ENCODE results near the gene SERPINB5.

The SERPINB5 gene

DNA sequence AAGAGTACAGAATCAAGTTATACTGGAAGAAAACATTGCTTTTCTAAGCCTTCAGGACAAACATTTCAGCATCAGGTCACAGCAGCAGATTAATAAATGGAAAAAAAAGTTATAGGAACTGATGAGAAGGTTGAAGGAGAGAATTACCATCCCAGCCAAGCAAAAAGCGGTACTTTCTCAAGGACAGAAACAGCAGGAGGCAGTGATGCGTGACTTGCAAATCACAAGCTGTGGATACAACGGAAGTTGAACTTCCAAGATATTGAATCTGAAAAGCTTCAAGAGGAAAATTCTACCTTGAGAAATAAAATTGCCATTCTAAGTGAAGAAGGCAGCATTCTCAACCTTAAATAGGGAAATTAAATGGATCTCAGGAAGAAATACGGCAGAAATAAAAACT, 46.9 kb downstream of the SERPINB5 start:
- no peaks in the 10 kb centered on the region for H3K9me3 ChIP-seq (ENCODE audit: control insufficient read depth, insufficient read depth, low read depth, low read length)
- H3K9ac ChIP-seq (ENCODE audit: low read length) = no peak overlapping the region
- H3K4me1 ChIP-seq (ENCODE audit: control insufficient read depth, insufficient read depth, low read length) = peaks cover 6% of the 10 kb centered on the region; the same call in 1 of the 2 replicates
- no peak overlapping the region for H3K4me3 ChIP-seq (ENCODE audit: low read depth, low read length)
- no peaks in the 10 kb centered on the region for H3K27me3 ChIP-seq (ENCODE audit: control insufficient read depth, insufficient read depth, low read length)
- H3K36me3 ChIP-seq (ENCODE audit: control insufficient read depth, insufficient read depth, low read length) = no peaks in the 10 kb centered on the region
- H3K27ac ChIP-seq (ENCODE audit: low read depth, low read length) = no peak overlapping the region

DNA sequence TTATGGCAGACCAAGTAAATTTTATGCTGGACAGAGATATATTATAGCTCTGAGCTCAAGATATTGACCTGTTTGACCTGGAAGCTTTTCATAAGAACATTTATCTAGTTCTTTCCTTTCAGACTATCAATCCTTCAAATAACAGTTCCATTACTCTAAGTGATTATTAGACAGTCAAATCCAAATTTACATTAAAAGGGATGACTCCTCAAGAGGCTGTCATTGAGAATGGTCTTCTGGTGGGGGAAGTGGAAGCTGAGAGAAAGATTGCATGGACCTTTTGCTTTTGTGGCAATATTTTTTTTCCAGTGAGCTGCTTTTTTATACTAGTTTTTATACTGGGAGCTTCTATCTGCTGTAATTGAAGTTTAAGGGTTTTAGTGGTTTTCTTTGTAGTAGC, 50.5 kb downstream of the SERPINB5 start:
- H3K36me3 ChIP-seq (ENCODE audit: control insufficient read depth, insufficient read depth, low read length) = no peaks in the 10 kb centered on the region
- no peak overlapping the region for H3K27ac ChIP-seq (ENCODE audit: low read depth, low read length)
- H3K9ac ChIP-seq (ENCODE audit: low read length) = no peak overlapping the region
- peaks cover 6% of the 10 kb centered on the region; the same call in 1 of the 2 replicates for H3K4me1 ChIP-seq (ENCODE audit: control insufficient read depth, insufficient read depth, low read length)
- no peaks in the 10 kb centered on the region for H3K9me3 ChIP-seq (ENCODE audit: control insufficient read depth, insufficient read depth, low read depth, low read length)
- H3K27me3 ChIP-seq (ENCODE audit: control insufficient read depth, insufficient read depth, low read length) = no peaks in the 10 kb centered on the region
- H3K4me3 ChIP-seq (ENCODE audit: low read depth, low read length) = no peak overlapping the region

DNA sequence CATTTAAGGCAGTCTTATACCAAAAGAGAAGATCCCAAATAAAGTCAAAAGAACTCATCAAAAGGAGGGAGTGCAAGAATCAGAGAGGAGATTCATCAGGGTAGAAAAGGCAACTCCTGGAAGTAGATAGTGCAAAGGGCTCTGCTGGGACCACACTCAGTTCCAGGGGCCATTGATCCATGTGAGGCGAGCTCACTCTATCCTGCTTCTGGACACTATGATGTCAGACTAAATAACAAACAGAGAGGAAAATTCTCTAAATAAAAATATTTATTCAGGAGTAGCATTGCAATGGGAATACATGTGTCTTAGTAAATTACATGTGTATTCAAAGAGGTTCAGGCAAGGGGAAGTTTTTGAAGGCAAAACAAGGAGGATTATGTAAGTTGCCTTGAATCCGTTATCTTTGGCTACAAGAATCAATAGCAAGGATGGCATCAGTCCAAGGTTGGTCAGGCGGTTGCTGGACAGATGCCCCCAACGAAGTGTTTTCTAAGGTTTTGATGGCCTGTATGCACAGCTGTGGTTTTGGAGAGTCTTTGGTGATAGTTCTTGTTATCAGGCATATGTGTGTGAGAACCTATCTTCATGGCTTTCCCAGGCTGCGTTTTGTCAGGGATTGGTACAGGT, 52.2 kb downstream of the SERPINB5 start:
- H3K9ac ChIP-seq (ENCODE audit: low read length) = no peak overlapping the region
- no peaks in the 10 kb centered on the region for H3K27me3 ChIP-seq (ENCODE audit: control insufficient read depth, insufficient read depth, low read length)
- H3K36me3 ChIP-seq (ENCODE audit: control insufficient read depth, insufficient read depth, low read length) = no peaks in the 10 kb centered on the region
- no peak overlapping the region for H3K4me3 ChIP-seq (ENCODE audit: low read depth, low read length)
- H3K9me3 ChIP-seq (ENCODE audit: control insufficient read depth, insufficient read depth, low read depth, low read length) = no peaks in the 10 kb centered on the region
- H3K27ac ChIP-seq (ENCODE audit: low read depth, low read length) = no peak overlapping the region
- no peaks in the 10 kb centered on the region for H3K4me1 ChIP-seq (ENCODE audit: control insufficient read depth, insufficient read depth, low read length)

DNA sequence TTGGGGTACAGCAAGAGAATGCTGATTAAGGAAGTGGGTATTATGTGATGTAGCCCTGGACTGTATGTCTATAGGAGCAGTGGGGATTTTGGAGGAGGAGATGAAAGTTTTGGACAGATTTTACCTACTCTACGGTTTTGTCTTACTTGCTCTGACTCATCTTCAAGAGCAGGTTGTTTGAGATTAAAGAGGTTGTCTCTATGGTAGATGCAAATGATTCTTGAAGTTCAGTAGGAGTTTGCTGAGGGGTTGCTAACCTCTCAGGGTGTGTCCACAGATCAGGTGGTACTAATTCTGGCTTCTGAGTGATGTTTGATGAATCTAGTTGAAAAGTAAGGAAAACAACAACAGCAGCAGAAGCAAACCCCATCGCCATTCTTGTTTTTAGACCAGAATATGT, 55.7 kb downstream of the SERPINB5 start:
- H3K4me3 ChIP-seq (ENCODE audit: low read depth, low read length) = no peak overlapping the region
- no peak overlapping the region for H3K9ac ChIP-seq (ENCODE audit: low read length)
- no peaks in the 10 kb centered on the region for H3K4me1 ChIP-seq (ENCODE audit: control insufficient read depth, insufficient read depth, low read length)
- H3K27ac ChIP-seq (ENCODE audit: low read depth, low read length) = no peak overlapping the region
- no peaks in the 10 kb centered on the region for H3K36me3 ChIP-seq (ENCODE audit: control insufficient read depth, insufficient read depth, low read length)
- H3K27me3 ChIP-seq (ENCODE audit: control insufficient read depth, insufficient read depth, low read length) = no peaks in the 10 kb centered on the region
- no peaks in the 10 kb centered on the region for H3K9me3 ChIP-seq (ENCODE audit: control insufficient read depth, insufficient read depth, low read depth, low read length)

DNA sequence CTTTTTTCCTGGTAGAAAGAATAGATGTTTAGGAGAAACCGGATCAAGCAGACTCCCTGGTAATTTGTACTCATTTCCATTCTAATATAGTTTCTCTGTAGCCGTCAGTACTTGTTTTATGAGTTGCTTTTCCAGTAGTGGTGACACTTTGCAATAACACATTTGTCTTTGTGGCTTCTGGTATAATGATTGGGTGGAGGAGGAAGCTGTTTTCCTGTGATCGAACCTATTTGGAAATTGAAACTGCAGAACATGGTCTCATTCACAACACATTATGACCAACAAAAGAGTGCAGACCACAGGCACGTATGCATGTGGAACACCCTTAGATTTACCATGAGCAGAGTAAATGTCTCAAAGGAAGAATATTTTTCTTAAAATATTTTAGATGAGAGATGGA, 57.9 kb downstream of the SERPINB5 start:
- H3K9me3 ChIP-seq (ENCODE audit: control insufficient read depth, insufficient read depth, low read depth, low read length) = no peaks in the 10 kb centered on the region
- H3K4me1 ChIP-seq (ENCODE audit: control insufficient read depth, insufficient read depth, low read length) = no peaks in the 10 kb centered on the region
- no peaks in the 10 kb centered on the region for H3K36me3 ChIP-seq (ENCODE audit: control insufficient read depth, insufficient read depth, low read length)
- no peak overlapping the region for H3K4me3 ChIP-seq (ENCODE audit: low read depth, low read length)
- no peak overlapping the region for H3K9ac ChIP-seq (ENCODE audit: low read length)
- H3K27me3 ChIP-seq (ENCODE audit: control insufficient read depth, insufficient read depth, low read length) = no peaks in the 10 kb centered on the region
- no peak overlapping the region for H3K27ac ChIP-seq (ENCODE audit: low read depth, low read length)

DNA sequence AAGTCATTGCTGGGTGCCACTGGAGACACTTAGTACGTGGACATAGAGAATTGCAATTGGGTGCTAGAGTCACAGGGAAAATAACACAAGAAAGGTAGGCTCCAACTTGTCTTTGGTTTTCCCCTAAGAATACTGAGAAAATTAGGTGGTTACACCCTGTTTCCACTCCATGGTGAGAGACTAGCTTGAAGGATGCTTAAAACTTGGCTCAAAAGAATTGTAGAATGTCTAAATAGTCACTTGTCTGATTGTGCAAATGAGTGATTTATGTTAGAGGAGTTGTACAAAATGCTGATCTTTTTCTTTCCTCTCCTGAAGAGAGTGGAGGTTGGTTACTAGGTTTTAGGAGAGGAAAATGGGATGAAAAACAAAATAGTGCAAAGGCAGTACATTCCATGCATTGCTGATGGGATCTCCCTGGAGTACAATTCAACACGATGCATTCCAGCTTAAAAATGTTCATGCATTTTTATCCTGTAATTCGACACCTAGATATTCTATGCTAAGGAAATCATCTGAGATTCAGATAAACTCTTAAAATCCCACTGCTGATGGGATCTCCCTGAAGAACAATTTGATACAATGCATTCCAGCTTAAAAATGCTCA, 63.2 kb downstream of the SERPINB5 start:
- Histone ChIP-seq H3K27me3 (ENCODE audit: control insufficient read depth, insufficient read depth, low read length) (no peaks in the 10 kb centered on the region), H3K9ac (ENCODE audit: low read length) (no peak overlapping the region), H3K4me1 (ENCODE audit: control insufficient read depth, insufficient read depth, low read length) (no peaks in the 10 kb centered on the region), H3K9me3 (ENCODE audit: control insufficient read depth, insufficient read depth, low read depth, low read length) (no peaks in the 10 kb centered on the region), H3K4me3 (ENCODE audit: low read depth, low read length) (no peak overlapping the region), H3K36me3 (ENCODE audit: control insufficient read depth, insufficient read depth, low read length) (no peaks in the 10 kb centered on the region), H3K27ac (ENCODE audit: low read depth, low read length) (no peak overlapping the region)

DNA sequence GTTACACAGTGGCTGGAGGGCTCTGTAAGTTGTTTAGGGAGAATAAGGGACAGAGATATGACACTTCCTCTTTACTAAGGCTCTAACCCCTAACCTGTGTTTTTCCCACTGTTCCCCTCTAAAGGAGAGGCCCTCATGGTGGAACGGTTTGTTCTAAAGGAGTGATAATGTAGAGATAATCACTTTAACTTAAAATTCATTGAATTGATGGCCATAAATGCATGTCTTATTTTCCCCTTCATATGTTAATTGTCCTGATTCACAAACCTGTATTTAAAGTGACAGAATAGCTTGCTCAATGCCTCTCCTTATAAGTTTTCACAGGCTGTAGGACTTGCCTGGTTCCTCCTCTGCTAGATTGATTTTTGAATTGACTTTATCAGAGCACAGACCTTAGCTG, 65.3 kb downstream of the SERPINB5 start, which contains the start of gene SERPINB12:
TSS of gene SERPINB12 (plus strand) at position 301 of the 400 bp plus-strand sequence. CDS start 13,791 bp downstream, outside the sequence.
- H3K4me1 ChIP-seq (ENCODE audit: control insufficient read depth, insufficient read depth, low read length) = no peaks in the 10 kb centered on the region
- H3K27me3 ChIP-seq (ENCODE audit: control insufficient read depth, insufficient read depth, low read length) = no peaks in the 10 kb centered on the region
- no peak within 1 kb of the TSS for H3K4me3 ChIP-seq (ENCODE audit: low read depth, low read length)
- no peaks in the 10 kb centered on the region for H3K36me3 ChIP-seq (ENCODE audit: control insufficient read depth, insufficient read depth, low read length)
- no peak within 1 kb of the TSS for H3K27ac ChIP-seq (ENCODE audit: low read depth, low read length)
- H3K9ac ChIP-seq (ENCODE audit: low read length) = no peak within 1 kb of the TSS
- no peaks in the 10 kb centered on the region for H3K9me3 ChIP-seq (ENCODE audit: control insufficient read depth, insufficient read depth, low read depth, low read length)

DNA sequence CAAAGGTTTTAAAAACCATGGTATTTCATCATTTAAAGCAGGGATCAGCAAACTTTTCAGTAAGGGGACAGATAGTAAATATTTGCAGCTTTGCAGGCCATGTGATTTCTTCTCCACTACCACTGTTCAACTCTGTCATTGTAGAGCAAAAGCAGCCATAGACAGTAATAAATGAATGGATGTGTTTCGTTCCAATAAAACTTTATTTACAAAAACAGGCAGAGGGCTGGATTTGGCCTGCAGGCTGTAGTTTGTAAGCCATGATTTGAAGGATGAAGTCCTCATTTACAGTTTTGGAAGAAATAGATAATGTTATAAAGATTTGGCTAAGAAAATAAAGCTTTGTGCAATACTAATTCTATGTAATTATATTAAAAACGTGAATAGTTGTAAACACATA, 67.3 kb downstream of the SERPINB5 start:
- Histone ChIP-seq H3K4me3 (ENCODE audit: low read depth, low read length) (no peak overlapping the region), H3K27me3 (ENCODE audit: control insufficient read depth, insufficient read depth, low read length) (no peaks in the 10 kb centered on the region), H3K9me3 (ENCODE audit: control insufficient read depth, insufficient read depth, low read depth, low read length) (no peaks in the 10 kb centered on the region), H3K27ac (ENCODE audit: low read depth, low read length) (no peak overlapping the region), H3K36me3 (ENCODE audit: control insufficient read depth, insufficient read depth, low read length) (no peaks in the 10 kb centered on the region), H3K4me1 (ENCODE audit: control insufficient read depth, insufficient read depth, low read length) (no peaks in the 10 kb centered on the region), H3K9ac (ENCODE audit: low read length) (no peak overlapping the region)

DNA sequence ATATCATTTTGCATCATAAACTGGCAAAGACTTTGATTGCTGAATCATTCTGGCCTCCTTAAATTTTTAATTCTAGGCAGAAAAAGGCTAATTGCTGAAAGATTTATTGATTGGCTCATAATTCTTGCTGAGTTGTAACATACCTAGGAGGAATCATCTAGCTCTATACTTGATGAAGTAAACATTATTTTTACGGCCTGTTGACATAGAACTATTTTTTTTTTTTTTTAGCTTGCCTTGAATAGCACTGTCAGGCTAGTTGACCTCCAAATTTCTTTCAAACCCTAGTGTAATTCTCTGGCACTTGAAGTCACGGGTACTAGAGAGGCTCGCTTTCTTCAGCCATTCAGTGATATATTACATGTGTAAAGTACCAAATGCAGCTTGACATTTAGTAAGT, 68.2 kb downstream of the SERPINB5 start:
- no peaks in the 10 kb centered on the region for H3K9me3 ChIP-seq (ENCODE audit: control insufficient read depth, insufficient read depth, low read depth, low read length)
- H3K36me3 ChIP-seq (ENCODE audit: control insufficient read depth, insufficient read depth, low read length) = no peaks in the 10 kb centered on the region
- no peak overlapping the region for H3K4me3 ChIP-seq (ENCODE audit: low read depth, low read length)
- H3K27me3 ChIP-seq (ENCODE audit: control insufficient read depth, insufficient read depth, low read length) = no peaks in the 10 kb centered on the region
- no peak overlapping the region for H3K9ac ChIP-seq (ENCODE audit: low read length)
- H3K4me1 ChIP-seq (ENCODE audit: control insufficient read depth, insufficient read depth, low read length) = no peaks in the 10 kb centered on the region
- H3K27ac ChIP-seq (ENCODE audit: low read depth, low read length) = no peak overlapping the region

DNA sequence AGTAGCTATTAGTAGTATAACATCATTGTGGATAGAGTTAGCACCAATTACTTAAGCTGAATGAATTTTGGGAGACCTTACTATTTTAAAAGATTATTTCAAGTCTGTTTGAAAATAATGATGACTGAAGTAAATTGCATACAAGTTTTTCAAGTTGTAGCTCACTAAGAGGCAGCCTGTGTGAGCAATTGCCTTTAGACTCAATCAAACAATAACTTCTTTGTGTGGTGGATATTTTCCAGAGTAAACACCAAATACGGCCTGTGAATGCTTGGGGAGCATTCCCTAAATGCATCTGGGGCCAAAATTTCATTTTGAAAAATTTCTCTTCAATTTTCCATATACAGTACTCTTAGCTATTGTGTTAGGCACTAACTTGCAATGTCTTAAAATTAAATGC, 73.3 kb downstream of the SERPINB5 start:
- Histone ChIP-seq H3K9me3 (ENCODE audit: control insufficient read depth, insufficient read depth, low read depth, low read length) (no peaks in the 10 kb centered on the region), H3K9ac (ENCODE audit: low read length) (no peak overlapping the region), H3K27ac (ENCODE audit: low read depth, low read length) (no peak overlapping the region), H3K4me1 (ENCODE audit: control insufficient read depth, insufficient read depth, low read length) (no peaks in the 10 kb centered on the region), H3K27me3 (ENCODE audit: control insufficient read depth, insufficient read depth, low read length) (no peaks in the 10 kb centered on the region), H3K4me3 (ENCODE audit: low read depth, low read length) (no peak overlapping the region), H3K36me3 (ENCODE audit: control insufficient read depth, insufficient read depth, low read length) (no peaks in the 10 kb centered on the region)

DNA sequence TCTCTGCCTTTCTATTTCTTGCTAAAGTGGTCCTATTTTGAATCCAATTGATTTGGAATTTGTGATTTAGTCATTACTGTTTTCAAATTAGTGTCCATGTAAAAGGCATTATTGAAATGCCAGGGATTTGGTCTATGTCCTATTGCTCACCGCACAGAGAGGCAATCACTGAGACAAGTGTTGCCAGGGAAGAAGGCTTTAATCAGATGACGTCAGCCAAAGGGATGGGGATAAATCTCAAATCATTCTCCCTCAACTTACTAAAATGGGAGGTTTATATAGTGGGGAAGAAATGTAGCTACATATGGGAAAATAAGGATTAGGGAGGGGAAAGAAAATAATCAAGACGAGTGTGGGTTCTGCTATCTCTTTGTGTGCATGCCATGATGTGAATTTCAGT, 75.0 kb downstream of the SERPINB5 start:
- H3K27ac ChIP-seq (ENCODE audit: low read depth, low read length) = no peak overlapping the region
- no peaks in the 10 kb centered on the region for H3K36me3 ChIP-seq (ENCODE audit: control insufficient read depth, insufficient read depth, low read length)
- no peaks in the 10 kb centered on the region for H3K9me3 ChIP-seq (ENCODE audit: control insufficient read depth, insufficient read depth, low read depth, low read length)
- no peaks in the 10 kb centered on the region for H3K27me3 ChIP-seq (ENCODE audit: control insufficient read depth, insufficient read depth, low read length)
- H3K4me3 ChIP-seq (ENCODE audit: low read depth, low read length) = no peak overlapping the region
- H3K4me1 ChIP-seq (ENCODE audit: control insufficient read depth, insufficient read depth, low read length) = no peaks in the 10 kb centered on the region
- no peak overlapping the region for H3K9ac ChIP-seq (ENCODE audit: low read length)

Measured in HUES6 (cell line).